GM12878 (cell line): ENCODE data around the gene GPBP1. TPM values are rescaled to one million over a fixed set of nuclear protein-coding genes. Genes with fewer than 3 reads are reported as not detected.

Source experiments
- ATAC-seq: fragments of 200-7000 bp; cut with Tn5 transposase; 3 replicates; pipeline ENCODE4 v1.9.1; 2020; ENCODE audit warnings: mild to moderate bottlenecking, moderate library complexity
- BruUV-seq: library from RNA; stranded (reverse); fragments of 400-500 nt; replicated peaks from 2 replicates; lab custom pipeline; 2021; lab: Mats Ljungman, UMichigan
- CTCF ChIA-PET: fragments of 300-600 bp; sonication (Branson Sonifier 250); formaldehyde crosslinking; extraction: SDS; loops from one replicate; lab custom pipeline; 2021; ENCODE audit warnings: inconsistent platforms; lab: Yijun Ruan, JAX
- POLR2A ChIA-PET: fragments of 350-600 bp; formaldehyde crosslinking; extraction: SDS; loops from one replicate; lab custom pipeline; 2021; ENCODE audit warnings: inconsistent platforms; lab: Charles Lee
- RAD21 ChIA-PET: fragments of 300-600 bp; sonication (Branson Sonifier 250); formaldehyde crosslinking; loops from one replicate; lab custom pipeline; 2023; ENCODE audit warnings: antibody characterized with exemption; ENCODE audit not compliant: unreplicated experiment; lab: Charles Lee
- SMC1A ChIA-PET: fragments of 300-600 bp; sonication (Branson Sonifier 250); formaldehyde crosslinking; loops from one replicate; lab custom pipeline; 2023; ENCODE audit not compliant: unreplicated experiment, uncharacterized antibody; lab: Charles Lee
- DNase-seq: peaks from one replicate; pipeline ENCODE4 v3.0.0-alpha.2; 2011; ENCODE audit warnings: low read depth, low spot score
- FAIRE-seq: peaks from 3 replicates; lab custom pipeline; 2011; peaks lifted over from hg19 to GRCh38; lab: Jason Lieb, UNC
- H2AFZ ChIP-seq: 2 replicates; pipeline ENCODE4 v1.6.0; 2011; ENCODE audit warnings: low read depth, low read length, control low read depth; ENCODE audit not compliant: control insufficient read depth
- H3K27ac ChIP-seq: 2 replicates; pipeline ENCODE4 v1.5.1; 2011; ENCODE audit warnings: control low read depth; ENCODE audit not compliant: control insufficient read depth, insufficient read depth
- H3K27me3 ChIP-seq, 2 experiments: replicated peaks in 1 of 2; 2 replicates each; pipeline versions ENCODE4 v1.6.0 to v1.6.1; 2011; ENCODE audit warnings: low read length in 1 of 2; ENCODE audit not compliant: control insufficient read depth in 2 of 2, insufficient read depth in 2 of 2
- H3K36me3 ChIP-seq, 2 experiments: 2 replicates each; pipeline ENCODE4 v1.5.1; 2011; ENCODE audit warnings: low read length in 1 of 2; ENCODE audit not compliant: control insufficient read depth in 2 of 2, insufficient read depth in 2 of 2
- H3K4me1 ChIP-seq: 2 replicates; pipeline ENCODE4 v1.6.1; 2011; ENCODE audit warnings: mild to moderate bottlenecking, low read length, moderate library complexity, mixed read lengths; ENCODE audit not compliant: control insufficient read depth, insufficient read depth
- H3K4me2 ChIP-seq: 2 replicates; pipeline ENCODE4 v1.6.0; 2011; ENCODE audit warnings: control low read depth; ENCODE audit not compliant: control insufficient read depth, insufficient read depth
- H3K4me3 ChIP-seq: fragments of 200-600 bp; sonication (generic); 2 replicates; pipeline ENCODE4 v1.5.1; 2016
- H3K79me2 ChIP-seq: 2 replicates; pipeline ENCODE4 v1.6.0; 2011; ENCODE audit warnings: low read length; ENCODE audit not compliant: control insufficient read depth, insufficient read depth
- H3K9ac ChIP-seq: 2 replicates; pipeline ENCODE4 v1.8.0; 2011; ENCODE audit warnings: low read length, control low read depth, mixed read lengths; ENCODE audit not compliant: control insufficient read depth, insufficient read depth
- H3K9me3 ChIP-seq: replicated peaks from 3 replicates; pipeline ENCODE4 v1.5.1; 2011; ENCODE audit warnings: mild to moderate bottlenecking, low read length; ENCODE audit not compliant: control insufficient read depth, insufficient read depth
- H4K20me1 ChIP-seq: 2 replicates; pipeline ENCODE4 v1.6.0; 2011; ENCODE audit not compliant: control insufficient read depth, insufficient read depth
- GATAD2B ChIP-seq: fragments of 450-650 bp; conservative IDR thresholded peaks from 2 replicates; pipeline ENCODE4 v1.6.1; 2017; ENCODE audit warnings: low read depth, mild to moderate bottlenecking, moderate library complexity
- JUNB ChIP-seq: IDR thresholded peaks from 2 replicates; pipeline ENCODE4 v1.6.1; 2016; ENCODE audit warnings: antibody characterized with exemption, mild to moderate bottlenecking
- MYC ChIP-seq: IDR thresholded peaks from 2 replicates; pipeline ENCODE4 v1.6.1; 2011; ENCODE audit warnings: mild to moderate bottlenecking, low read length, moderate library complexity, inconsistent platforms; ENCODE audit not compliant: insufficient read depth, insufficient replicate concordance, insufficient read length, severe bottlenecking
- NBN ChIP-seq: fragments of 450-650 bp; IDR thresholded peaks from 2 replicates; pipeline ENCODE4 v1.6.1; 2016
- NFIC ChIP-seq: IDR thresholded peaks from 2 replicates; pipeline ENCODE4 v1.6.1; 2012; ENCODE audit warnings: low read depth, mild to moderate bottlenecking, inconsistent platforms, low read length, moderate library complexity
- POU2F2 ChIP-seq: IDR thresholded peaks from 3 replicates; pipeline ENCODE4 v1.6.1; 2011; ENCODE audit warnings: low read depth, mild to moderate bottlenecking, low read length, borderline replicate concordance
- RBBP5 ChIP-seq: fragments of 200-600 bp; sonication (generic); conservative IDR thresholded peaks from 2 replicates; pipeline ENCODE4 v1.6.1; 2016
- SMAD1 ChIP-seq: fragments of 450-650 bp; IDR thresholded peaks from 2 replicates; pipeline ENCODE4 v1.6.1; 2018; ENCODE audit warnings: mild to moderate bottlenecking, low read depth; ENCODE audit not compliant: partially characterized antibody
- STAT1 ChIP-seq: fragments of 450-650 bp; conservative IDR thresholded peaks from 2 replicates; pipeline ENCODE4 v1.6.1; 2014; ENCODE audit warnings: antibody characterized with exemption, mild to moderate bottlenecking
- STAT3 ChIP-seq: IDR thresholded peaks from 2 replicates; pipeline ENCODE4 v1.6.1; 2011; ENCODE audit warnings: low read depth, low read length, improper control_type of control experiment
- SUPT20H ChIP-seq: IDR thresholded peaks from 2 replicates; pipeline ENCODE4 v1.6.1; 2011; ENCODE audit warnings: low read depth, mild to moderate bottlenecking, low read length, moderate library complexity, borderline replicate concordance; ENCODE audit not compliant: control insufficient read depth
- YY1 ChIP-seq: IDR thresholded peaks from 2 replicates; pipeline ENCODE4 v1.6.1; 2011; ENCODE audit warnings: low read depth, mild to moderate bottlenecking, low read length
- ZBTB33 ChIP-seq: fragments of 450-650 bp; IDR thresholded peaks from 2 replicates; pipeline ENCODE4 v1.6.1; 2017; ENCODE audit warnings: mild to moderate bottlenecking
- ZNF622 ChIP-seq: fragments of 450-650 bp; IDR thresholded peaks from 2 replicates; pipeline ENCODE4 v1.6.1; 2017; ENCODE audit warnings: mild to moderate bottlenecking, inconsistent platforms
- WGBS: methylation state at CpG from one replicate; pipeline ENCODE4 v1.1.6; 2016; ENCODE audit warnings: low lambda C conversion rate; ENCODE audit not compliant: insufficient replicate concordance, insufficient coverage; ENCODE audit errors: missing lambda C conversion rate; 5-methylcytosine and 5-hydroxymethylcytosine counted together
- in situ Hi-C: fragments of 300-500 bp; cut with MboI; formaldehyde crosslinking; loops from 9 replicates; pipeline ENCODE4 v1.14.3; 2018; ENCODE audit warnings: mixed read lengths
- intact Hi-C: fragments of 100-400 bp; cut with micrococcal nuclease; formaldehyde crosslinking; loops from one replicate; pipeline ENCODE4 v1.14.2; 2022; ENCODE audit not compliant: unreplicated experiment
- polyA plus RNA-seq, 11 experiments: library from polyadenylated mRNA; depleted of rRNA in 4 of 11; unstranded in 6 of 11; stranded (reverse) in 5 of 11; fragments of >200 nt; fragmentation: Nextera tagmentation in 4 of 11; fragmentation: Illumina TruSeq in 1 of 11; extraction: Ambion mirVana in 4 of 11; extraction: Trizol in 1 of 11; gene quantifications; 1 replicate in 1 of 11; 2 replicates in 10 of 11; pipeline versions ENCODE4 v1.2.1 to v1.2.3, GENCODE V29; 2011 to 2016; ENCODE audit warnings: inconsistent platforms in 2 of 11, missing spikeins in 2 of 11, low read depth in 1 of 11
- total RNA-seq, 4 experiments: library from RNA; depleted of rRNA in 3 of 4; stranded (reverse); fragments of >200 nt in 3 of 4; fragmentation: Illumina TruSeq in 1 of 4; extraction: Trizol in 1 of 4; gene quantifications; 2 replicates each; pipeline versions ENCODE4 v1.2.1 to v1.2.3, GENCODE V29; 2013 to 2021
- TF ChIP-seq, protein P1 (sequence below): fragments of 450-650 bp; IDR thresholded peaks from 2 replicates; pipeline ENCODE4 v1.6.1; 2016; ENCODE audit warnings: mild to moderate bottlenecking
- TF ChIP-seq, protein P2 (sequence below): IDR thresholded peaks from 2 replicates; pipeline ENCODE4 v1.6.1; 2011; ENCODE audit warnings: low read depth, mild to moderate bottlenecking, low read length, moderate library complexity, borderline replicate concordance; ENCODE audit errors: extremely low read depth

Gene GPBP1
- total and polyA plus RNA-seq, 10 of the 15 experiments (the other 5 are each of a cell fraction or from before 2014, with no cell fraction given), result 27.0 to 96.2 (median 55.4) TPM

GRCh38 chr5:57311251-57311650 lies 137.4 kb downstream of the GPBP1 start:
- no peak overlapping the region for H3K4me3 ChIP-seq
- in situ Hi-C loops, result no loop called here
- H4K20me1 ChIP-seq, result no peaks in the 10 kb centered on the region
- H3K27ac ChIP-seq, result no peak overlapping the region
- CTCF ChIA-PET, result interaction anchor here (1.0 to 1.2 kb wide), 2 partner anchors 9 to 13 kb away, joined by 3 to 5 read pairs; no protein-coding TSS in a partner anchor
- DNase-seq (no peak), ATAC-seq (no peak), FAIRE-seq (no peak)
- SMC1A ChIA-PET, result no interaction called here
- H3K27me3 ChIP-seq, result no peaks in the 10 kb centered on the region; a peak in 1 of 4 replicates
- no peak overlapping the region for H3K4me2 ChIP-seq
- H3K9ac ChIP-seq, result no peak overlapping the region
- POLR2A ChIA-PET, result no interaction called here
- WGBS, result 44% methylated on average over 2 of the region's 2 CpGs
- H3K36me3 ChIP-seq, result no peaks in the 10 kb centered on the region
- no TSS peak for BruUV-seq
- no peaks in the 10 kb centered on the region for H3K79me2 ChIP-seq
- no peak for TF ChIP-seq NBN
- no peak for TF ChIP-seq STAT1
- no peak for TF ChIP-seq MYC
- no peak for TF ChIP-seq ZBTB33
- TF ChIP-seq GATAD2B, result no peak
- no peak for TF ChIP-seq POU2F2
- TF ChIP-seq SUPT20H, result no peak
- TF ChIP-seq ZNF622, result no peak
- no peak for TF ChIP-seq JUNB
- TF ChIP-seq NFIC, result no peak
- no peak for TF ChIP-seq STAT3
- no peak for TF ChIP-seq RBBP5
- TF ChIP-seq, protein P1, sequence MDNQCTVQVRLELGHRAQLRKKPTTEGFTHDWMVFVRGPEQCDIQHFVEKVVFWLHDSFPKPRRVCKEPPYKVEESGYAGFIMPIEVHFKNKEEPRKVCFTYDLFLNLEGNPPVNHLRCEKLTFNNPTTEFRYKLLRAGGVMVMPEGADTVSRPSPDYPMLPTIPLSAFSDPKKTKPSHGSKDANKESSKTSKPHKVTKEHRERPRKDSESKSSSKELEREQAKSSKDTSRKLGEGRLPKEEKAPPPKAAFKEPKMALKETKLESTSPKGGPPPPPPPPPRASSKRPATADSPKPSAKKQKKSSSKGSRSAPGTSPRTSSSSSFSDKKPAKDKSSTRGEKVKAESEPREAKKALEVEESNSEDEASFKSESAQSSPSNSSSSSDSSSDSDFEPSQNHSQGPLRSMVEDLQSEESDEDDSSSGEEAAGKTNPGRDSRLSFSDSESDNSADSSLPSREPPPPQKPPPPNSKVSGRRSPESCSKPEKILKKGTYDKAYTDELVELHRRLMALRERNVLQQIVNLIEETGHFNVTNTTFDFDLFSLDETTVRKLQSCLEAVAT, result no peak
- no peak for TF ChIP-seq SMAD1
- TF ChIP-seq, protein P2, sequence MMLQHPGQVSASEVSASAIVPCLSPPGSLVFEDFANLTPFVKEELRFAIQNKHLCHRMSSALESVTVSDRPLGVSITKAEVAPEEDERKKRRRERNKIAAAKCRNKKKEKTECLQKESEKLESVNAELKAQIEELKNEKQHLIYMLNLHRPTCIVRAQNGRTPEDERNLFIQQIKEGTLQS, result no peak
- TF ChIP-seq YY1, result no peak
- H2AFZ ChIP-seq, result no peak overlapping the region
- H3K4me1 ChIP-seq, result peaks cover 11% of the 10 kb centered on the region
- RAD21 ChIA-PET, result no interaction called here
- H3K9me3 ChIP-seq, result peaks cover 1% of the 10 kb centered on the region; the same call in 2 of the 3 replicates
- intact Hi-C loops, result no loop called here
